ENCODE measurements around the gene TBX19.

TBX19 gene

GRCh38 chr1:168285521-168285790 lies 4.8 kb downstream of the TBX19 start:
- DNase-seq, result peak; percentile 21

DNA sequence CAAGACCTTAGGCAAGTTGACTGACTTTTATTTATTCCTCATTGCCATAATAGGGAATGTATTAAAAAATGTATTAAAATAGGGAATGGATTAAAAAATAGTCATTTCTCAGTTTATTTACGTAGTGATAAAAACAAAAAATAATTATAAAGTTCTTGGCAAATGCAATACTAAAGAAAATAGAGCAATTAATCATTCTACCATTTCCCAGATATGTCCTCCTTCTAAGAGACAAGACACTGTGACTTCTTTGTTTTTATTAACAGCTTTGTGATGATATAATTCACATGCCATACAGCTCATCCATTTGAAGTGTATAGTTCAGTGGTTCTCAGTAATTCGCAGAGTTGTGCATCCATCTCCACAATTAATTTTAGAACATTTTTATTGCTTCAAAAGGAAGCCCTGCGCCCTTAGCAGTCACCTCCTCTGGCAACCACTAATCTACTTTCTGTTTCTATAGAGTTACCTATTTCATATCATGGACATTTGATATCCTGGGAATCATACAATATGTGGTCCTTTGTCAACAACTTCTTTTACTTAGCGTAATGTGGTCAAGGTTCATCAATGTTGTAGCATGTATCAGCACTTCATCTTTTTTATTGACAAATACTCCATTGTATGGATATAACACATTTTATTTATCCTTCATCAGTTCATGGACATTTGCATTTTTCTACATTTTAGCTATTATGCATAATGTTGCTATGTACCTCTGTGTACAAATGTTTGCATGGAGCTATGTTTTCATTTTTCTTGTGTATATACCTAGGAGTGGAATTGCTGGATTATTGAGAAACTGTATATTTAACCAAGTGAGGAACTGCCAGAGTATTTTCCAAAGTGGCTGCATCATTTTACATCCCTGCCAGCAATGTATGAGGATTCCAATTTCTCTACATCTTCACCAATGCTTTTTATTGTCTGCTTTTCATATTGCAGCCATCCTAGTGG lies 5.6 kb downstream of the TBX19 start:
- peak; percentile 21 for DNase-seq

- DNase-seq, result peak; percentile 45
Measured at GRCh38 chr1:168287237-168287664, 6.6 kb downstream of the TBX19 start.

GRCh38 chr1:168288311-168289052 lies 7.8 kb downstream of the TBX19 start:
- DNase-seq, result no peak

- DNase-seq, result peak; percentile 59
Measured at GRCh38 chr1:168291222-168291837, 10.7 kb downstream of the TBX19 start.

GRCh38 chr1:168293356-168293755 lies 12.7 kb downstream of the TBX19 start:
- DNase-seq, result no peak

DNA sequence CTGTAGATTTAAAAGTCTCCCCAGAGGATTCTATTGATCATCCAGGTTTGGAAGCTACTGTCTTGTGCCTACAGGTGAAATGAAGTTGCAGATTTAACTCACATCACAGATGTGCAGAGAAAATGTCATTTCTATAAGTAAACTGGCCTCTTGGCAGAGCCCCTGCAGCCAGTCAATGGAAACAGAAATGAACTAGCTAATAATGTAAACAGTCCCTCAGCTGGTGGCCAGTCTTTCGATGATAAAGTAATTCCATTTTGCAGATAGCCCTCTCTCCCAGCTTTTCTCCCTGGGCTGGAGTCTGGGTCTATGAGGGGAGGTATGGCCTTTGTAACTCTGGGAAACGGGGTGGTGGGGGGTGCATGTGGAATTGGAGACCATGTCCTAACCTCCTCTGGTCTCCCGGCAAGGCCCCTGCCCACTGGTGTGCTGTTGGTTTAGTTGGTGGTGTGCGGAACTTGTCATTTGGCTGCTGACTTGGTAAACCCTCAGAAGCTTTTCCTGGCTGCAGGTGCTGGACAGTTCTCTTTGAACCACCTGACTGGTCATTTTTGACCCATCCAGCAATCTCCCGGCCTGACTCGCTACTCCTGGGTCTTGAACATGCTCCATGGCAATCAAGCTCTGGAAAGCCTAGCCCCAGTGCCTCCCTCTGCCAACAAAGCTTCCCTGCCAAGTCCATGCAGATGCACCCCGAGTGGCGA lies 14.9 kb downstream of the TBX19 start:
- no peak for DNase-seq

DNA sequence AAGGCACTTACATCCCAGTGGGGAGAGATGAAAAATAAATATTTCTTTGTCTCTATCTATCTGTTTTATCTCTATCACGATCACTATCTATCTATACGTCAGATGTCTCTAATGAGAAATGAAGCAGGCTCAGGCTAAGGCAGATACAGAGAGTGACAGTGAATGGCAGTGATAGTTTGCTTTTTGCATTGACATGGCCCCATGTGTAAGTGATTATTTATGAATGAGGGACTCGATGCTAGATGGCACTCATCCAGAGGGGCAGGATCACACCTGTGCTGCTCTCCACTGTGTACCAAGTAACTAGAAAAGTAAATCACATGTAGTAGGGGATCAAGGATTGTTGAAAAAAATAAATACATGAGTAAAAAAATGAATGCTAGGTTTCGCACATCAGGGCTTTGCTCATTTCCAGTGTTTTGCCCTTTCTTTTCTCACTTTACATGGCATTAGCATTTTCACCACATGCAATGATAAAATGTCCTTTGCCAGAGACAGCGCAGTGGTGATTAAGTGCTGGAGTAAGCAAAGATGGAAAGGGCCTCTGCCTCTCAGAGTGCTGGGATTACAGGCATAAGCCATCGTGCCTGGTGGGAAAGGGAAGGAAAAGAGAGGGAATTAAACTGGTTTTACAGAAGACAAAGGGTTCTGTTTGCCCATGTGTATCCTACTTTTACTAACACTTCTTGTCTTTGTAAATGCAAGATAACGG lies 16.5 kb downstream of the TBX19 start:
- DNase-seq, result peak; percentile 19

DNA sequence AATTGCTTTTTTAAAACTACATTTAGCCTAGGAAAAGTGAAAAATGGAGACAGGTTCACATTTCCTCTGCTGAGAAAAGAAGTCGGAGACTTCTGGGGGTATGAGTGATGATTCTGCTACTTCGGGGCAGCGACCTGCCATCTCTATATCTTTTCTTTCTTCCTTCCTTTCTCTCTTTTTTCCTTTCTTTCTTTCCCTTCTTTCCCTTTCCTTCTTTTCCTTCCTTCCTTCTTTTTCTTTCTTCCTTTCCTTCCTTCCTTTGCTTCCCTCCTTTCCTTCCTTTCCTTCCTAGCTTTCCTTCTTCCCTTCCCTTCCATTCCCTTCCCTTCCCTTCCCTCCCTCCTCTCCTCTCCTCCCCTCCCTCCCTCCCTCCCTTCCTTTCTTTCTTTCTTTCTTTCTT lies 17.8 kb downstream of the TBX19 start:
- DNase-seq, result no peak

DNA sequence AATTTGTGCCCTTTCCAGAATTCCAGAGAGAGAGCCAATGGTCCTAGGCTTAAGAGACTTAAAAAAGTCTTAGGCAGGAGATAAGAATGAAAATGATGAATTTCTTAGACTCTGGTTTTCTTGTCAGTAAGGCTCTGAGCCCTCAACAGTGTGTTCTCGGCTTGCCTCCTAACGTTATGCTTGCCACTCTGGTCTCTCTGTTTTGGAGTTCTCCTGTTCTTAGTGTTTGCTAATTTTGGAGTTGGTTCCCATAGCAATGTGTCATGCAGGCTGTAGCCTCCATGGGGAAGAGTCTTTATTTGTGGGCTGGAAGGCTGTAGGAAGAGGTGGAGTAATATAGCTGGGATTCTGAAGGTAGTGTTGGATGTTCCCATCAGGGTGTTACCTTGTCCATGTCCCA lies 19.9 kb downstream of the TBX19 start:
- DNase-seq, result no peak

- no peak for DNase-seq
Measured at GRCh38 chr1:168301664-168302320, 21.1 kb downstream of the TBX19 start.

DNA sequence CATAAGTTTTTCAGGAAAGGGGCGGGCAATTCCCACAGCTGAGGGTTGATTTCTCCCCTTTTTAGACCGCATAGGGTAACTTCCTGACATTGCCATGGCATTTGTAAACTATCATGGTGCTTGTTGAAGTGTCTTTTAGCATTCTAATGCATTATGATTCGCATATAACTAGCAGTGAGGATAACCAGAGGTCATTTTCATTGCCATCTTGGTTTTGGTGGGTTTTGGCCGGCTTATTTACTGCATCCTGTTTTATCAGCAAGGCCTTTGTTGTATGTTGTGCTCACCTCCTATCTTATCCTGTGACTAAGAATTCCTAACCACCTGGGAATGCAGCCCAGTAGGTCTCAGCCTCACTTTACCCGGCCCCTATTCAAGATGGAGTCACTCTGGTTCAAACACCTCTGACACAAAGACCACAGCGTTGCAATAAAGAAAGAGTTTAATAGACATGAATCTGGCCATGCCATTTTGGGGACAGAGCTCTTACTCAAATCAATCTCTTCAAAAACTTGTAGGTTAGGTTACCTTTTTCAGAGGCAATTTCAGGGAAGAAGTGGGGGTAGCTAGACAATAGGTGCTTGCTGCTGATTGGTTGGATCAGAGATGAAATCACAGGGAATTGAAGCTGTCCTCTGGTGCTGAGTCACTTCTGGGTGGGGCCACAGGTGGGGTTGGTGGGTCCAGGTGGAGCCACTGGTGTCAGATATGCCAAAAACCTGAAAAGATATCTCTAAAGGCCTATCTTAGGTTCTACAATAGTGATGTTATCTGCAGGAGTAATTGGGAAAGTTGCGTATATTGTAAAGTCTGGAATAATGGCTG lies 23.3 kb downstream of the TBX19 start:
- no peak for DNase-seq

DNA sequence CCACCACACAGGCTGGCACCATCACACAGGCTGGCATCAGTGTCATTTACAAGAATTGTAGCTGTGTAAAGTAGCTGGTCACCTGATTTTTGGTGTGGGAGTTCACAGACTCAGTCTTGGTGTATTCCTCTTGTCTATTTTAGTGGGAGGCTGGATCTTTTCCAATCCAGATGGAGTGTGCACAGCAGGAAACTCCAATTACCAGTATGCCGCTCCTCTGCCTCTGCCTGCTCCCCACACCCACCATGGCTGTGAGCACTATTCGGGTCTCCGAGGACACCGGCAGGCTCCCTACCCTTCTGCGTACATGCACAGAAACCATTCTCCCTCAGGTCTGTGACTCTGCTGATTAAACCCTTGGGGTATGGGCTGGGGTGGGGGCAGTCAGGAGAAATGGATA lies 24.2 kb downstream of the TBX19 start:
- no peak for DNase-seq

GRCh38 chr1:168312718-168313604 lies 32.3 kb downstream of the TBX19 start:
- no peak for DNase-seq

DNA sequence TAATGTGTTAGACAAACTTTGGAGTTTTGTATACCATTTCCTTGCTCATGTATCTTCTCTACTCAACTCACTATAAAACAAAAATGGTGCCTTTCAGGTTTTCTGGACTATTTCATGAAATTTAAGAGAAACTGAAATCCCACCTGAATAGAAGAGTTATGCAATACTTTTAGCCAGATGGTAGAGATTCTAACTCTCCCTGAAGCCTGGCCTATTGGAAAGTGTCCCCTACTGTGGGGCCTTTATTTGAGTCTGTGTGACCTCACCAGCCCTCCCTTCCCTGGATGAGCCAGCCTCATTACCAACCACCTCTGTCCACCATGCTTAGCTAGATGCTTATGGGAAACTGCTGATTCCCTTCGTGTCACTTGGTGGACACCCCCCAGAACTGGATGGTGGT lies 35.5 kb downstream of the TBX19 start:
- DNase-seq, result no peak

GRCh38 chr1:168317309-168317708 lies 36.6 kb downstream of the TBX19 start:
- DNase-seq, result no peak

DNA sequence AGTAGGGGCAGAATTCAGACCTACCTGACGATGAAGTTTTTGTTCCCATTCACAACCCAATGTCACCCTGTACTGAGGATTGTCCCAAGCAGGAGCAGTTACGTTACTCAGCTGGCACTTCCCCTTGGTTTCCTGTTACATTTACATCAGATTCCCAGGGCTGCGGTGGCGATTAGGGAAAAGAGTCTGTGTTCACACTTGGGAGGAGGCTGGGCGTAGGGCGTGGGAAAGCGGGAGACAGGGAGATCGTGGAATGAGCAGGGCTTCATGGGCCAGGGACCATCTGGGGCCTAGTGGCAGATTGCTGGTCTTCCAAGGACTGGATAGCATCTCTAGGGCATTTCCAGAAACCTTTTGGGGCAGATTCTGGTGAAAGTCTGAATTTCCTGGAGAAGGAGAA lies 39.0 kb downstream of the TBX19 start:
- DNase-seq, result no peak

DNA sequence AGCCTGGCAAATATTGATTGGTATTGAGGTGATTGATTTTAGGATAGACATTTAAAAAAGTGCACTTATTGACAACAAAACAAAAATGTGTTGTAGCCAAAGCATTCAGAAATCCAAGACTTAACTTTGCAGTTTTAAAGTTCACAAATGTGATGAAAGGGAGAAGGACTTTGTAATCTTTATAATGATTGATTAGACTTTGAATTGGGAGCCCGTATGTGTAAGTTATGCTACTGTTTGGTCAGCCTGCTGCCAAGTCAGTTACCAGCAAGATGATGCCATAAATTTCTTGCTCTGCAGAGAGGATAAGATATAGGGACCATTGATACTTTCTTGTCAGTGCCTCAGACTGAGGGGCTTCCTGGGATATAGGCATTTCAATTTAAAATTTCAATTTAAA lies 39.5 kb downstream of the TBX19 start:
- no peak for DNase-seq

DNA sequence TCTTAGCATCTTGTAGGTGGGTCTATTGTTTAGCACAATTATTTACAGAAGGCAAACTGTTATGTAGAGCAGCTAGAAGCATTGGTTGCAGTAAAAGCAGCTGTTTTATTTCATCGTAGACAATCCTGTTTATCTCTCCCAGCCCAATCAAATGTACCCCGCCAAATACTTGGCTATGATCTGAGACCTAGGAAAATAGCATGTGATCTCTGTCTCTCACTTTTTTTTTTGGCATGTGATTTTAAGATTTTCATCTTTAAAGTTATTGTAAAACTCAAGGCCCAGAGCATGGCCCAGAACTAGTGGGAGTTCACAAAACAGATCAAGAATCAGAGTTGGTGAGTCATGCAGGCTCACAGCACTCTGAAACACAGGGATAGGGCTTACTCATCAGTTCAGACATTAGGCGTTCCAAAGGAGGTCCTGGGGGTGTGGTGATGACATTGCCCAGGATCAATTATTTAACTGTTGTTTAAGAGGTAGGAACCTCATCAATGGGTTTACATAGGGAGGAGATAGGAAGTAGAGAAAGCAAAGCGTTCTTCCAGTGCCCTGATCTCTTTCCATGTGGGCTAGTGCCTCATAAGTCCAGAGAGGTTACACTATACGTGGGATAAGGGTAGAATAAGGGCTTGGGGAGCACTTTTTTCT lies 40.2 kb downstream of the TBX19 start:
- DNase-seq, result no peak

Measured in DMS79 treated with DMSO at 0.1 percent for 48 hours (cell line).